ENCODE results near the gene SLC1A2. TPM values are rescaled to one million over a fixed set of nuclear protein-coding genes. Genes with fewer than 3 reads are reported as not detected.

SLC1A2 gene
- total and polyA plus RNA-seq, 3 donors from 2014 or later = 0.74 to 7.5 (median 1.1) TPM

DNA sequence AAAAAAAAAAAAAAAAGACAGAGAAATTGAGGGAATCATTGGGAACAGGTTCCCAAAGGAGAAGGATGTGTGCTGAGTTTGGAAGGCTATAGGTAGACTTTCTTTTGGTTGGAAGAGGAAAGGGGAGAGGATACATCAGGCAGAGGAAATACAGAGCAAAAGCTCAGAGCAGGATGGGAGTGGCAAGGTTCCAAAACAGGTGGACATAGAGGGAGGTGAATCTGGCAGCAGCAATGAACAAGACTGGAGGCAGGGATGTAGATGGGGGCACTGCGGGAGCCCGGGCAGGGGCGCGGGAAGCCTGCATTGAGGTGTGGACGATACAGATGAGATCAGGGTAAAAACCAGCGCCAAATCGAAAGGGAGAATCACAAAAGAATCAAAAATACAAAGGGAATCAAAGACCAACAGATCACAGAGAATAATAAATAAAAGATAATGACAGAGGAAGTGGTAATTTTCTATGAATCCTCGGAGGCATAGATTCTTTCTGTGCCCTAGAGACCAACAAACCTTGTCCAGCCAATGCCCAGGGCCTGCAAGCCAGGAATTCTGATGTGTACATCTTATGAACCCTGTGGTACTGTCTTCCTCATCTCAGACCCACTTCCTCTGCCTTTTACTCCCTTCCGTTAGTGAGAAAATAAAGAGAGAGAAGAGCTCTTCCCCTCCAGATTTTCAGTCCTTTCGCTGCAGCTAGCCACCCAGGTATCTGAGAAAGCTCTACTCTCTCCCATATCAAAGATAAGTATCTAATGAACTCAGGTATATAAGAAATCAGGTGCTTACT lies 70.3 kb downstream of the SLC1A2 start:
- TF ChIP-seq POLR2A (IDR thresholded peaks at IDR 0.05) = no peak
- TF ChIP-seq, protein P1, sequence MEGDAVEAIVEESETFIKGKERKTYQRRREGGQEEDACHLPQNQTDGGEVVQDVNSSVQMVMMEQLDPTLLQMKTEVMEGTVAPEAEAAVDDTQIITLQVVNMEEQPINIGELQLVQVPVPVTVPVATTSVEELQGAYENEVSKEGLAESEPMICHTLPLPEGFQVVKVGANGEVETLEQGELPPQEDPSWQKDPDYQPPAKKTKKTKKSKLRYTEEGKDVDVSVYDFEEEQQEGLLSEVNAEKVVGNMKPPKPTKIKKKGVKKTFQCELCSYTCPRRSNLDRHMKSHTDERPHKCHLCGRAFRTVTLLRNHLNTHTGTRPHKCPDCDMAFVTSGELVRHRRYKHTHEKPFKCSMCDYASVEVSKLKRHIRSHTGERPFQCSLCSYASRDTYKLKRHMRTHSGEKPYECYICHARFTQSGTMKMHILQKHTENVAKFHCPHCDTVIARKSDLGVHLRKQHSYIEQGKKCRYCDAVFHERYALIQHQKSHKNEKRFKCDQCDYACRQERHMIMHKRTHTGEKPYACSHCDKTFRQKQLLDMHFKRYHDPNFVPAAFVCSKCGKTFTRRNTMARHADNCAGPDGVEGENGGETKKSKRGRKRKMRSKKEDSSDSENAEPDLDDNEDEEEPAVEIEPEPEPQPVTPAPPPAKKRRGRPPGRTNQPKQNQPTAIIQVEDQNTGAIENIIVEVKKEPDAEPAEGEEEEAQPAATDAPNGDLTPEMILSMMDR (IDR thresholded peaks at IDR 0.05) = no peak
- Histone ChIP-seq H3K4me1 (no peaks in the 10 kb centered on the region), H3K9me3 (no peaks in the 10 kb centered on the region), H3K36me3 (ENCODE audit: low read depth, missing control alignments) (no peaks in the 10 kb centered on the region), H3K4me3 (no peak overlapping the region), H3K27ac (no peak overlapping the region), H3K27me3 (no peaks in the 10 kb centered on the region)
- intact Hi-C loops (cut with DNase I; ENCODE audit: low total_unique reads) = no loop called here
- 82 to 86% methylated on average over 10 of the region's 10 CpGs for WGBS, 2 donors
- DNase-seq = no peak

DNA sequence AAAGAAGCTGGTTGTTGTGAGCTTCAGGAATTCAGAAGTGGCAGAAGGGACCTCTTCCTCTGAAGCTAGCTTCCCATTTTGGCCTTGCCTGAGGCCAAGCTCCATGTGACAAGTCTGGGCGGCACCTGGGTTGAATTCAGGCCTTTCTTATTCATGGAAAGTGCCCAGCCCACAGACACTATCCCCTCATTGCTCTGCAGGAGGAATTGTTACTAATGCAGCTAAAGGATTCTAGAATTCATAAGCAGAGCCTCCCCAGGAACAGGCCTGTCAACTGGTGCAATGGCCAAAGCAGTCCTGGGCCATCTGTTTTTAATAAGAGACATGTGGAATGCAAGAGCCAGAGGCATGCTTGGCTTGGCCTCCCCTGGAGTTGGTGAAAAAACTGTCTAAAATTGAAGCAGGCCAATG lies 71.4 kb downstream of the SLC1A2 start:
- no peak overlapping the region for H3K27ac ChIP-seq
- intact Hi-C loops (cut with DNase I; ENCODE audit: low total_unique reads) = no loop called here
- no peaks in the 10 kb centered on the region for H3K27me3 ChIP-seq
- WGBS, 2 donors = 75 to 83% methylated on average over 1 of the region's 1 CpG
- TF ChIP-seq POLR2A (IDR thresholded peaks at IDR 0.05) = no peak
- TF ChIP-seq, protein P1 (IDR thresholded peaks at IDR 0.05) = no peak
- H3K4me3 ChIP-seq = no peak overlapping the region
- DNase-seq = no peak
- no peaks in the 10 kb centered on the region for H3K36me3 ChIP-seq (ENCODE audit: low read depth, missing control alignments)
- no peaks in the 10 kb centered on the region for H3K4me1 ChIP-seq
- H3K9me3 ChIP-seq = no peaks in the 10 kb centered on the region

DNA sequence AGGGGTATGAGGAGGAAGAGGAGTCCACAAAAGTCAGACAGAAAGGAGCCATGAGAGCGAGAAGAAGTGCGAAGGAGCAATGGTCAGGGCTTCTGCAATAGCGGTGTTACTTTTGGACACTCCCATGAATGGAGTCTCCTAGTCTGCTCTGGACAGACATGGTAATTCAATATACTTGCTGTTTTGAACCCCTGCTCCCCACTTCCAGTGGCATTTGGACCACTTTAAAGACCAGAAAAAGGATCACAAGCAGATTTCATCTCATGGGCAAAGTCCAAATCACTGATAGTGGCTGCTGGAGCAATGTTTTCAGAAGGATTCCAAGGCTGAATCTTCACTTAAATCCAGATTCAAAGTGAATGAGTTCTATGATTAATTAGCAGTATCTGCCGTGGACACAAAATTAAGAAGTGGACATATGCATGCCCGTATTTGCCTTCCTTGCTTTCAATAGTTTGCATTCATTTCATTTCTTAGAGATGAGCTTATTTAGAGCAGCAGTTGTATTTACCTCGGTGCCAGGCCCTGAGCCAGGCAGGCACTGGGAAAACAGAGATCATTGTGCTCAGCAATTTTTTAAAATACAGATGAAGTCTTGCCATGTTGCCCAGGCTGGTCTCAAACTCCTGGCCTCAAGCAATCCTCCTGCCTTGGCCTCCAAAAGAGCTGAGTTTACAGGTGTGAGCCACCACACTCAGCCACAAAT lies 72.0 kb downstream of the SLC1A2 start:
- H3K27me3 ChIP-seq = no peaks in the 10 kb centered on the region
- intact Hi-C loops (cut with DNase I; ENCODE audit: low total_unique reads) = no loop called here
- H3K27ac ChIP-seq = no peak overlapping the region
- H3K9me3 ChIP-seq = no peaks in the 10 kb centered on the region
- no peaks in the 10 kb centered on the region for H3K4me1 ChIP-seq
- H3K4me3 ChIP-seq = no peak overlapping the region
- no peaks in the 10 kb centered on the region for H3K36me3 ChIP-seq (ENCODE audit: low read depth, missing control alignments)
- no peak for DNase-seq
- WGBS, 2 donors = 75 to 76% methylated on average over 6 of the region's 6 CpGs
- TF ChIP-seq, protein P1 (IDR thresholded peaks at IDR 0.05) = no peak
- no peak for TF ChIP-seq POLR2A (IDR thresholded peaks at IDR 0.05)

DNA sequence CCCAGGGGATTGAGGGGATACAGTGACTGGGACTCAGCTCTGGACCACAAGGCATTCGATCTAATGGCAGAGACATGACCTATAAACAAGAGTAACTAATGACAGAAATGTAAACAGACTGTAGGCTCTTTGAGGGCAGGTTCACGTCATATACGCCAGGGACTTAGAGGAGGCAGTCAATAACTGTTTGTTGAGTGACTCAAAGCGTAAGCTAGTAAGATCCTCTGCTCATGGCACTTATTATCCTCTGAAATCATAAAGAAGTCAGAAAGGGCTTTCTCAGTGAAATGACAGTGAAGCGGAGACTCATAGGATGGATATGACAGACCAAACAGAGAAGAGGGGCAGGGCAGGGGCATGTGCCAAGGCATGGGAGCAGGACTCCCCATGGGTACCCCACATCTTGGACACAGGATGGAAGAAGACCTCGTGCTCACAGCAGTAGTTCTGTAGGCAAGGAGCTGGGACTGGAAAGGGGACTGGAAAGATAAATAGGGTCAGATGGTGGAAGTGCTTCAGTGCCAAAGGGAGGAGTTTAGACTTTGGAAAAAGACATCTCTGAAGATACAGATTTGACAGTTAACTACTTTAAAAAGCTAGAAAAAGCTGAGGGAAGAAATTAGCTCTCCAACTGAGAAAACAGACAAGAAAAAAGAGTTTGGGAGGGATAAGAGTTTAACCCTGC lies 72.7 kb downstream of the SLC1A2 start:
- 91 to 93% methylated on average over 6 of the region's 6 CpGs for WGBS, 2 donors
- intact Hi-C loops (cut with DNase I; ENCODE audit: low total_unique reads) = no loop called here
- DNase-seq = no peak
- Histone ChIP-seq H3K4me3 (no peak overlapping the region), H3K27ac (no peak overlapping the region), H3K27me3 (no peaks in the 10 kb centered on the region), H3K9me3 (no peaks in the 10 kb centered on the region), H3K4me1 (no peaks in the 10 kb centered on the region), H3K36me3 (ENCODE audit: low read depth, missing control alignments) (no peaks in the 10 kb centered on the region)
- TF ChIP-seq, protein P1 (IDR thresholded peaks at IDR 0.05) = no peak
- TF ChIP-seq POLR2A (IDR thresholded peaks at IDR 0.05) = no peak
